GM19452 (cell line): ENCODE measurements around the gene ANGPTL1.
"Not testable (repeated sequence)": the region's sequence is repeated elsewhere in the genome, so short reads cannot be mapped to it uniquely, and the experiment has no call there.

Experiments
- ATAC-seq: cut with Tn5 transposase; IDR thresholded peaks from one replicate; pipeline ENCODE4 v1.9.1; 2021; ENCODE audit not compliant: unreplicated experiment

Gene ANGPTL1

DNA sequence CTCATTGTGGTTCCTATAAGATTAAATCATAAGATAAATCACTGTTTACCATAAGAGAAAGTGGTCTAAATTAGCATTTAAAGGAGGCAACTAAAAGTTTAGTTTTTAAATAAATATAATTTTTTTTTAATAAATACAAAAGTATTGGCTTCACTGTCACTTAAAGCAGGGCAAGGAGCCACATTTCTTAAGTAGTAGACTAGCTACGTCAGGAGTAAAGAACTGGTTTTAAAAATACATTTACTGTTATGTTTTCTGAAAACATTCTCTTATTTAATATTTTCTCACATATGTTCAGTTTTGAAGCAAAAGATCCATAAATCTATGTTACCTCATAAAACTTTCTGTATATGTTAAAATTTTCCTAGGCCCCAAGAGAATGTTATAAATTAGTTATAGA is 2.2 kb downstream of the ANGPTL1 start:
- ATAC-seq: no peak

GRCh38 chr1:178867670-178868069 is 3.2 kb downstream of the ANGPTL1 start:
- ATAC-seq: no peak

GRCh38 chr1:178864326-178864725 is 6.6 kb downstream of the ANGPTL1 start:
- no peak for ATAC-seq

GRCh38 chr1:178862864-178863263 is 8.0 kb downstream of the ANGPTL1 start:
- ATAC-seq: no peak

DNA sequence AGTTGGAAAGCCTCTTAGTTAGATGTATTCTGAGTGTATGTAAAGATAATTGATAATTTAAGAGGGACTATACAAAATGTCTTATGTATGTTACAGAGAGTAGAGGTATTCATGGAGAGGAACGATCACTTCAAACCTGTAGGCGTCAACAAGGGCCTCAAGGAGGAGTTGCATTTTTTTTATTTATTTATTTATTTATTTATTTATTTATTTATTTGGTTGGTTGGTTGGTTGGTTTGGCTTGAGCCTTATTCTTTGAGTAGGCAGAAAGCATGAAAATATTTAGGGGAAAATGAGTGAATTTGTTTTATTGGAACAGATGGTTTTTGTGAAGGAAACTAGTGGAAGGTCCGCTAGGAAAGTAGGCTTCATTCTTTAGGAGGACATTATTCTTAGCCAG is 8.5 kb downstream of the ANGPTL1 start:
- ATAC-seq: no peak

DNA sequence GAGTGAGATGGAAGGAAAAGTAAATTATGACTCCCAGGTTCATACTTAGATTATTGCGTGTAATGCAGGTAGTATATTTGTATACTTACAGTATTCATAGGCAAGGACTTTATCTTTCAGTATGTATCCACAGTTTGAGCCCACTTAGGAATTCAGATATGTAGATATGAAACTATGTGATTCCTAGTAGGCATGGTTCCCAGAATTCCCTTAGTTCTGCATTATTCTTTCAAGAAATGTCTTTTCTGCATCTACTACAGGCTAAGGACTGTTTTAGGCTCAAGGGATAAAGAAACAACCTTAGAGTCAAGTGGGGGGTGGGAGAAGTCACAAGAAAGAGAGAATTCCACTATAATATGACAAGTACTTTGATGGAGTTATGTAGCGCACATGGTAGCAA is 13.8 kb downstream of the ANGPTL1 start:
- no peak for ATAC-seq

DNA sequence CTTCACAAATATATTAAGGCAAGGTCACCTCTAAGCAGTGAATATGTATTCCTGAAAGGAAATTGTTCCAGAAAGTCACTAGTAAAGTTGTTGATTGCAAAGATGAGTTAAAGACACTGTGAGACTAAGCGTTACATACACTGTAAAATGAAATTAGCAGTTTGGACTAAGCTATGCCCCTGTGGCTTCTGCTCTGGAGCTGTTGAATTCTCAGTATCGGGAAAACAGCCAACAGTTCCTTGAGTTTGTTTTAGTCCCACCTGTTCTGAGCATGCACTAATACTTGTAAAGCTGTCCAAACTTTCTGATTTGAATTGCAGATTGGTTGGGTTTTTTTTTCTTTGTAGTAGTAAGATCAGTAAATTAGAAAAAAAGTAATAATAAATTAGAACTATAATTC is 21.0 kb downstream of the ANGPTL1 start:
- ATAC-seq: no peak

- not testable (repeated sequence) for ATAC-seq
Measured at GRCh38 chr1:178847919-178848318, 23.0 kb downstream of the ANGPTL1 start.

DNA sequence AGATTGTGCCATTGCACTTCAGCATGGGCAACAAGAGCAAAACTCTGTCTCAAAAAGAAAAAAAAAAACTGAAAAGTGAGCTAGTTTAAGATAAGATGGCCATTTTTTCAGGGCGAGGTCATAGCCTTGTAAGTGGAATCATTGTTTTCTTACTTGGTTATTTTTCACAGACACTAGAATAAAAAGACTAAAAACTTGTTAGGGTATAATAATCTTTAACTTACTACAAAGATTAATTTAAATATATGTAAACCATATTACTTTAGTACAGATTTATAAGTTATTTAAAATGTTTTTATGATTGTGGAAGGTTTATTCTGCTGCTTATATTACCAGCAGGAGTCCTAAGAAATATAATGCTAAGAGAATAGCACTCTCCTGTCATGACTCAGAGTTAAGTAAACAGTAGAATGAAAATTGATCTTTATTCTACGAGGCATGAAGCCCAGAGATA is 23.5 kb downstream of the ANGPTL1 start:
- ATAC-seq: no peak

DNA sequence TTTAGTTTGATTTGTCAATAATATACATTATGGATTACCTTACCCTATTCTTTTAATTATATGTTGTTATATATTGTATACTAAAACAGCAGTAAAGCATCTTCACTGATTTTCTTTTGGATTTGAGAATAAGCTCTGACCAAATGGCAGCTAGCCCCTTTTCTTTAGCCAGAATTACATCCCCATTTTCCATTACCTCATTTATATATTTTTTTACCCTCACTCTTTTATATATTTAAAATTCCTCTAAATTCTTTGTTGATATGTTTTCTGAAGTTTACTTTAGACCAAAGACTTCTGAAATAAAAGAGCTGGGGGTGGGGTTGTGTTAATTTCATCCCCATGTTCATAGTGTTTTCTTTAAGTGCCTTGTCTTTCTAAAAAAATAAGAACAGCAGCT is 24.6 kb downstream of the ANGPTL1 start:
- ATAC-seq: no peak

GRCh38 chr1:178844436-178844835 is 26.4 kb downstream of the ANGPTL1 start:
- no peak for ATAC-seq

GRCh38 chr1:178825167-178825566 is 45.7 kb downstream of the ANGPTL1 start:
- no peak for ATAC-seq

- peak; percentile 53 for ATAC-seq
Measured at GRCh38 chr1:178821134-178821866, 49.6 kb downstream of the ANGPTL1 start.

DNA sequence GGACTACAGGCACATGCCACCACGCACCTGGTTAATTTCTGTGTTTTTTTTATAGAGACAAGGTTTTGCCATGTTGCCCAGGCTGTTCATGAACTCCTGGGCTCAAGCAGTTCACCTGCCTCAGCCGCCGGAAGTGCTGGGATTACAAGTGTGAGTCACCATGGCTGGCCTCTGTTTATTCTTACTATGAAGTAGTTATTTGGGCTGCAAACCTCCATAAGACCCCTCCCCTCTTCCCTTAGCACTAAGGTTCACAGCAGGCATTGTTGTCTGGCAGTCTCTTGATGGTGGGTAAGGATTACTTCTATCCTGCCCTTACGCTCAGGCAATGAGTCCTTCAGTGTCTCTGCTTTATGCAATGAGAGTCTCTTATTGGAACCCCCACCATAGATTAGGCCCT is 51.8 kb downstream of the ANGPTL1 start:
- no peak for ATAC-seq

GRCh38 chr1:178818416-178818815 is 52.5 kb downstream of the ANGPTL1 start:
- ATAC-seq: no peak

GRCh38 chr1:178810585-178810984 is 60.3 kb downstream of the ANGPTL1 start:
- no peak for ATAC-seq

- no peak for ATAC-seq
Measured at GRCh38 chr1:178808529-178808928, 62.3 kb downstream of the ANGPTL1 start.

- no peak for ATAC-seq
Measured at GRCh38 chr1:178806665-178807300, 64.1 kb downstream of the ANGPTL1 start.

DNA sequence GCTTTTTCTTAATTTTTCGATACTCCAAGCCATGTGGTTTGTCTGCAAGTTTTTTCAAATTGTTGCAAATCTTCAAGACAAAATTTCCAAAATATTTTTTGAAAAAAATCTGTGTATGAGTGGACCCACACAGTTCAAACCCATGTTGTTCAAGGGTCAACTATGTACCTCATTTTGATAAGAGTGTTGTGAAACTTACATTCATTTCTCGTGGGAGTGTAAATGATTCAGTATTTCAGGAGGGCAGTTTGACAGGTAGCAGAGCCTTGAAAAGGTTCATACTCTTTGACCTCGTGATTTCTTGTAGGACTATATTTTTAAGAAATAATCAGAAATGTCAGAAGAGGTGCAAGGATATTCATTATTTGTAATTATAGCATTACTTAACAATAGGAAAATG is 68.0 kb downstream of the ANGPTL1 start:
- no peak for ATAC-seq
